GM12864 (cell line): Measurements from ENCODE around the gene DHCR7.

ENCODE experiments used
- DNase-seq: peaks from one replicate; pipeline ENCODE4 v3.0.0-alpha.2; 2011; ENCODE audit warnings: low read depth
- H3K4me3 ChIP-seq: 2 replicates; pipeline ENCODE4 v1.5.1; 2011; ENCODE audit warnings: mild to moderate bottlenecking, low read depth, low read length, control low read depth
- CTCF ChIP-seq: IDR thresholded peaks from 2 replicates; pipeline ENCODE4 v1.5.1; 2011; ENCODE audit warnings: low read depth, mild to moderate bottlenecking, moderate library complexity, low read length, control low read depth, inconsistent platforms; ENCODE audit errors: missing control alignments

DHCR7 gene

GRCh38 chr11:71463331-71464211 lies 15.4 kb upstream of the DHCR7 start:
- TF ChIP-seq CTCF, result no peak
- no peak for DNase-seq
- H3K4me3 ChIP-seq, result no peak overlapping the region

- no peak for TF ChIP-seq CTCF
- H3K4me3 ChIP-seq, result no peak overlapping the region
- DNase-seq, result no peak
Observed at GRCh38 chr11:71462726-71463125, 14.5 kb upstream of the DHCR7 start.

- DNase-seq, result no peak
- H3K4me3 ChIP-seq, result no peak overlapping the region
- TF ChIP-seq CTCF, result no peak
Observed at GRCh38 chr11:71461696-71462095, 13.5 kb upstream of the DHCR7 start.

GRCh38 chr11:71459767-71460320 lies 11.7 kb upstream of the DHCR7 start:
- no peak for TF ChIP-seq CTCF
- no peak overlapping the region for H3K4me3 ChIP-seq
- DNase-seq, result no peak

- no peak for TF ChIP-seq CTCF
- no peak for DNase-seq
- no peak overlapping the region for H3K4me3 ChIP-seq
Observed at GRCh38 chr11:71459076-71459766, 11.0 kb upstream of the DHCR7 start.

- DNase-seq, result no peak
- no peak for TF ChIP-seq CTCF
- H3K4me3 ChIP-seq, result no peak overlapping the region
Observed at GRCh38 chr11:71458146-71459070, 10.2 kb upstream of the DHCR7 start.
